ENCODE results near the gene MTMR10.

The MTMR10 gene

DNA sequence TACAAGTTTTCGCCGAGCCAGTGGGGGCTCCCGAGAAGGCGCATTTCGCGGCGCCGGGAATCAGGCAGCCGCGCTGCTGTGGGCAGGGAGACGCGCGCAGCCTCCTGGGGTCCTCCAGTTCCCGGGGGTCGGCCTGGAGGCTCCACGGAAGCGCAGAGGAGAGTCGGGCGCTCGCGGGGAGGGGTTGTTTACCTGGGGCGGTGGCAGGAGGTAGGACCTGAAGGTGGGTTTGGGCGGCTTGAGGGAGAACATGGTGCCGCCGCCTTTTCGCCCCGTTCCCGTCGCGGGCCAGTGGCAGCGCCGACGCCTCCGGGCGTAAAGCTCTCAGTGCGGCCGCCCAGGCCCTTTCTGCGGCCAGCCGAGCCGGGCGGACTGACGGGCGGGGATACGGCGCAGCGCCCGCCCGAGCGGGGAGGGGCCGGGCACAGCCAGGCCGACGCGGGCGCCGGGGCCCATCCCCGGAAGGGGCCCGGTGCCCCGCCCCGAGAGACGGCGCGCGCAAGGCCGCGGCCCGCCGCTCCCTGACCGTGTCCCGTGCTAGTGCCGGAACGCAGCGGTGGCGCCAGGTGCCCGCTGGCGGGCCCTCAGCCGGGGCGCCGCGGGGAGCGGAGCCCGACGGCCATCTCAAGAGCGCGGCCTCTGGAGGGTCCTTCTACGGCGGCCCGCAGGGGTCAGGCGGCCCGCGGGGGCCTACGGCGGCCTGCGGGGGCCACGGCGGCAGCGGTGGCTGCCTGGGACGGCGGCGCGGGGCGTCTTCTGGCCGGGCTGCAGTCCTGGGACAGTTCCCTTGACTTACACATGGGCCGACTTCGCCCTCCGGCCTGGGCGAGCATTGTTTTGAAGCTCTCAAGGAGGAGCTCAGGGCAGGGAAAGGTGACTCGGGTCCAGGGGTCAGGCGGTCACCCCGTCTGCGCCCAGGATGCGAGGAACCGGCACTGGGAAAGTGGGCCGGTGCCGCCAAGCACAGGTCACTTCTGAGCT is at the start of gene MTMR10:
MTMR10 (minus strand) TSS at position 374 of the 981 bp plus-strand sequence; CDS start at position 252, 122 bp downstream.
- DNase-seq (ENCODE audit: low read depth), result peak; percentile 70

GRCh38 chr15:31040611-31041010 is 49.2 kb upstream of the MTMR10 start:
- no peak for DNase-seq (ENCODE audit: low read depth)

DNA sequence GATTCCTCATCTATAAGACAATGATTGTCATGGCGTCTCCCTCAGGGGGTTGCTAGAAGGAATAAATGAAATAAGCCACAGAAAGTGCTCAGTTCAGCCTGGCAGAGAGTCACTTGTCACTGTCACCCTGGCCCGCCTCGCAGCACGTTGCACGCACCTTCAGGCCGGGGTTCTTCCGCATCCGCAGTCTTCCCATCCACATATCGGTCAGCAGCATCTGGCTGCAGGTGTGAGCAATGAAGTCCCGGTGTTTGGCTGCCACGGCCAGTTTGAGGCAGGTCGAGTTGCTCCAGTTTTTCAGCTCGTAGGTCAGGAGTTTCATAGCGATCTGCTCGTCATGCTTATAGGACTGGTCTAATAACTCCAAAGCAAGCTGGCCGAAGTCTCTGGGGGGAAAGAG is 48.5 kb upstream of the MTMR10 start:
- no peak for DNase-seq (ENCODE audit: low read depth)

GRCh38 chr15:31037731-31038477 is 46.5 kb upstream of the MTMR10 start:
- DNase-seq (ENCODE audit: low read depth), result peak; percentile 46

DNA sequence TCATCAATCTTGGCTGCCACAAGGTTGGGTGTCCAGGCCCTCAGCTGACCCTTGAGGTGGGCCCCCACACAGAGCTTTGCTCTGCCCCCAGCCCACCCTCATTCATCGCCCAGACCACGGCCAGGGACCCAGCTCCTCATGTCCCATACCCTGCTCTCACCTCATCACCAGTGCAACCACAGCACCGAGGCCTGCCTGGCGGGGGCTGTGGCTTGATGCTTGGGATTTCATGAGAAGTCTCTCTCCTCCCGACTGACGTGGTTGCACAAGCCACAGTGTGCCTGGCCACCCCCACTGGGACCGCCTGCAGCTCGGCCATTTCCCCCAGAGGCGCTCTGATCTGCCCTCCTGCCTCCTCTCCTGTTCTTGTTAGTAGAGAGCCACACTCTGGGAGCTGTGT is 45.4 kb upstream of the MTMR10 start:
- DNase-seq (ENCODE audit: low read depth), result no peak

- no peak for DNase-seq (ENCODE audit: low read depth)
Measured at GRCh38 chr15:31035610-31036009, 44.2 kb upstream of the MTMR10 start.

- DNase-seq (ENCODE audit: low read depth), result no peak
Measured at GRCh38 chr15:31034152-31034551, 42.7 kb upstream of the MTMR10 start.

DNA sequence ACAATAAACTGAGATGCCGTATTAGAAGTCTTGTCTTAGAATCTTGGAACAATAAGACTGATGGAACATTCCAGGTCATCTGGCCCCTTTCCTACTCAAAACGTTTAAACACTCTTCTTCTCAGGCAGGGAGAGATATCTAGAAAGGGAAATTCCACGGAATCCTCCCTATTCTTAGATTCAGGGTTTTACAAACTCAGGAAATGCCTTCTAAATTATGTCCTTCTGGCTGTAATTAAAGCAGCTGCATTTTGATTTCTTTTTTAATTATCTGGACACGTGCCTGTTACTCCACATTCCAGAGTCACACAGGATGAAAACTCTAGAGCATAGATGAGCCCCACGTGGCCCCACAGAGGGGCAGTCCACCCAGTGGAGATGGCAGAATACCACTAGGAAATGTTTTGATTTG is 41.5 kb upstream of the MTMR10 start:
- no peak for DNase-seq (ENCODE audit: low read depth)

- DNase-seq (ENCODE audit: low read depth), result peak; percentile 44
Measured at GRCh38 chr15:31031471-31032067, 40.1 kb upstream of the MTMR10 start.

DNA sequence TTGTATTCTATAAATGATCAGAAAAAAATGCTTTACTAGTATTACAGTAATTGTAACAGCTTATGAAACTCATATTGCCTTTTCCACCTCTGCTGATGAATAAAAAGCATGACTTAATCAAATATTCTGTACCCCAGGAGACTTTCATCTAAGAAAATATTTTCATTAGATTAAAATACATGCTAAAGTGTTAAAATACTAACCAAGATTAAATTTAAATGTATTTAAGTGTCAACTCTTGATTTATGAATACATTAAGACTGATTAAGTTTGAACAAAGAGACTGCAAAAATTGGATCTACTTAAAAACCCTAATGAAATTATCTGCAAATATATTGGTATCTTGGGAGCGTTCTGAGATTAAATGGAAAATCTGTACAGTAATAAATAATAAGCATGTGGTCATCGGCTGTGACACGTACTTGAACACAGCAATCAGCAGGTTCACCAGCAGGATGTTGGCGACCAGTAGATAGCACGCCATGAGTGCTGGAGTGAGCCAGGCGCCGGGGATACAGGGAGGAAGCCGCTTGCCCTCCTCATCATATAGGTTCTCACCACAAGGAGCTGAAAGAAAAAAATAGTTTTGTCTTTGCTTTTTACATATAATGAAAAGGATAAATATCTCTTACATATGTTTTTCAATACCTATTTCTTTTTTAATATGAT is 36.6 kb upstream of the MTMR10 start:
- no peak for DNase-seq (ENCODE audit: low read depth)

DNA sequence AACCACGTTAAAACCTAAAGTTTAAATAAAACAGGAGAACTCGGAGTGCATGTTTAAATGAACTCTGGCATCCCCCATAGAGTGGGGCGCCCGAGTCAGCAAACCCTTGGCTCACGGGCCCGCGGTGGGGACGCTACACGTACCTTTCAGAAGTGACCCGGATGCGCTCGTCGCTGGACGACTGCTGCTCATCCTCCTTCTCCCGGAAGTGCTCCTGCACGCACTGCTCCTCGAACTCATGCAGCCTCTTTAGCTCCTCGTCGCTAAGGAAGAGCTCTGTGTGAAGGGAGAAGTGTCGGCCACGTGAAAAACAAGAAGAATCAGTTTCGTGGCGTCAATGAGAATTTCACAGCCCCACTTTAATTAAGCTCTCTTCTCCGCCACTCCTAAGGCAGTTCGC is 34.6 kb upstream of the MTMR10 start:
- DNase-seq (ENCODE audit: low read depth), result no peak

GRCh38 chr15:31024979-31025378 is 33.6 kb upstream of the MTMR10 start:
- DNase-seq (ENCODE audit: low read depth), result peak; percentile 61

DNA sequence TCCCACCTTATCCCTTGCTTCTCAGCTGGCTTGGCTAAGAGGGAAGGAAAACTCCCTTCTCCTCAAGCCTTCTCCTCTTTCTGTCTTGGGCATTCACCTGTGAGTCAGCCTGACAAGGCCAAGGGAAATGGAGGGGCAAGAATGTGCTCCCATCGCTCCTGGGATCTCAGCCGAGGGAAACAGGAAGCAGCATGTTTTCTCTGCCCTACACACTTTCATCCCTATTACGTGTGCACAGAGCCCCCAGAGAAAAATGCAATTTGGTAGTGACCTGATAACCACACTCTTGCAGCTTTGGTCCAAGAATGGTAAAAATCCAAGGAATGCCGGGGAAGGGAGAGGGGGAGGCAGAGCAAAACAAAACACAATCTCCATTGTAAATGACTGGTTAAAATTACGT is 32.9 kb upstream of the MTMR10 start:
- peak; percentile 96 for DNase-seq (ENCODE audit: low read depth)

DNA sequence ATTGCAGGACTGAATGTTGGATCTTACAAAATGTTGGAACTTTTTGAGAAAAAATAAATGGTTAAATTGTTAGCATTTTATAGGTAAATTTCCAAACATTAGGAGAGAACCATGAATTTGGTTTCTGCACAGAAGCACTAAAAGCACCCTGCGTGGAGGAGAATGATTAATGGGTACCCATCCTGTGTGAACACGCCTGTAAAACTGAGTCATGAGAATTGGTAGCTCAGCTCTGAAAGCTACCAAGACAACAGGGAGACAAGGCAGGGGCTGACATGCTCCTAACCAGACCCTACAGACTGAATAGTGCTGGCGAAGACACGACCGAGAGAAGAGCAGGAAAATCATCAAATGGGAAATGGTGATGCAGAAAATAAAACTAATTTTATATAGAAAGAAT is 32.4 kb upstream of the MTMR10 start:
- DNase-seq (ENCODE audit: low read depth), result no peak

DNA sequence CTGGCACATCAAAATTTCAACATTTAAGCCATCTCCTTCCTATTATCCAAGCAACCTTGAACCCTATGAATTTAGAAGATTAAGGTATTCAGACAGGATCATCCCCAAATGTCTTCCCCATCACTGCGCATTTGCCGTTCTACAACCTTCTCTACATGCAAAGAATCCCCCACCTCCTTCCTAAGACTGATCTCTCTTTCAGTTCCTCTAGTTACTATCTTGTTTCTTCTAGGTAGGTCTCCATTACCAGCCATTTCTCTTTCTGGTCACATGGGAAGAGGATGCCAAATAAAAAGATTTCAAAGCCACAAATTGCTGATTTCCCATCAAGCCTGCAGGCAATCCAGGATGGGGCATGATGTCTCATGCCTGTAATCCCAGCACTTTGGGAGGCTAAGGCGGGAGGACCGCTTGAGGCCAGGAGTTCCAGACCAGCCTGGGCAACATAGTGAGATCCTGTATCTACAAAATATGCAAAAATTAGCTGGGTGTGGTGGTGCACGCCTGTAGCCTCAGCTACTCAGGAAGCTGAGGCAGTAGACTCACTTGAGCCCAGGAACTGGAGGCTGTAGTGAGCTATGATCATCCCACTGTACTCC is 29.7 kb upstream of the MTMR10 start:
- DNase-seq (ENCODE audit: low read depth), result no peak

- DNase-seq (ENCODE audit: low read depth), result no peak
Measured at GRCh38 chr15:31020542-31020941, 29.1 kb upstream of the MTMR10 start.

- DNase-seq (ENCODE audit: low read depth), result peak; percentile 58
Measured at GRCh38 chr15:31019986-31020385, 28.6 kb upstream of the MTMR10 start.

- DNase-seq (ENCODE audit: low read depth), result no peak
Measured at GRCh38 chr15:31017311-31017710, 25.9 kb upstream of the MTMR10 start.

- peak; percentile 80 for DNase-seq (ENCODE audit: low read depth)
Measured at GRCh38 chr15:31016446-31016915, 25.1 kb upstream of the MTMR10 start.

- no peak for DNase-seq (ENCODE audit: low read depth)
Measured at GRCh38 chr15:31014608-31014925, 23.1 kb upstream of the MTMR10 start.

DNA sequence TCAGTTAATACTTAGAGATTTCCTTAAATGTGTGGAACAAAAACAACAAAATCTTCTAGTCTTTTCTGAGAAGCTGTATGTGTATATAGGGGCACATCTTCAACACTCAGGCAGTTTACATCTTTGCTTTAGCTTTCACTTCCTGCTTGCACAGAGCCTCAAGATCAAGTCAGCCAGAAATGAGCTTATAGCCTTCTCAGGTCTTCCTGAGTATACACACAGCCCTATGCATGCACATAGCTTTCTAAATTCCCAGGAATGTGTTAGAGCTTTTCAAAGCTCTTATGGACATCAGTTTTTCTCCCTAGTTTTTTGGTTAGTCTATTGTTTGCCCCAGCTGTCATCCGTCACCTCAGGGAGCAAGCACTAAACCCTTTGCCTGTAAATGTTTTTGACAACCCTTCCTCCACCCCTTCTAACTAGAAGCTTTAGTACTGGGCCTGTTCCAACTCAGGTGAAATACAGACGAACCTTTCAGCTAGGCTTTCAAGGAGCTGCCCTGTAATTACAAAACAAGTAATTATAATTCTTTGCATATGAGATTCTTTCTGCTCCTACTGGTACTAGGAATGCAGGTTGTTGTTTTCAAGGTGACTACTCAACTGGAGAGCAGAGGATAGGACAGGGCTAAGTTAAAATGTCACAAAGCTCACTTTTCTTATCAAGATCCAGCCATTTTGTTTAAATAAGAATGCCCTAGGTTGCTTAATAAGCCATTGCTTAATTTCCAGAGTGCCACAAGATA is 22.6 kb upstream of the MTMR10 start:
- no peak for DNase-seq (ENCODE audit: low read depth)

Measured in amniotic epithelial cell (primary cell).